Left hindlimb (tissue), 1 donor: ENCODE data around the gene ZSCAN1.
A peak's percentile ranks its signal among the peaks of the same experiment; 100 is the strongest.

Source experiments
- DNase-seq: peaks from one replicate; pipeline ENCODE4 v3.0.0-alpha.2; 2018

The ZSCAN1 gene

DNA sequence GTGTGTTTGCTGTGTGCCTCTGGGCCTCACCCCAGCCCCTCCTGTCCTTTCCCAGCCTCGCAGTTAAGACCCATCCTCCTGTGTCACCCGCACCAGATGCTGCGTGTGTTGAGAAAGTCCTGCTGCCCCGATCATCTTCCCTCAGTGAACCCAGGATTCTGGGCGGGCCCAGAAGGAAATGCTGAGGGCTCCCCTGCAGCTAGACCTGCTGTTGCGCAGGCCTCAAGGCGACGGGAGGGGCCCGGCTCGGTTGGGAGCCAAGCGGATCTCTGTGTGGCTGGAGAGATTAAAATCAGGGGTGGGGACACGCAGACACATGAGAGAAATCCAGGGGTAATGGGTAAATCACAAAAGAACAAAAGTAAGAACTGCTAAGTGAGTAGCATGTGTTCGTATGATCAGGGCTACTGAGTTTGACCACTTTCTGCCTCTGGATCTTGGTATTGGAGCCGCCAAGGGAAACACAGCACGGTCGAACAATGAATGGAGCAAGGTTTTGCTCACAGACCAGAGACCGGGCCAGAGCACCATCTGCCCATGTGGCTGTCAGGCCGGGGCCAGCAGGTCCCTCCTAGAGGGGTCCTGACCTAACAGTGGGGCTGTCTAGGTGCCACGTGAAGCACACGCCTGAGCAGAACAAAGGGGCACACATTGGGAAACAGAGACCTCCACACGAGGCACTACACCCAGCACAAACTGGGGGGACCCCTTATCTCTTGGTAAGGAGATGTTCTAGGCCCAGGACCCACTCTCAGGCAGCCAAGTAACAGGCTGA lies 7.1 kb downstream of the ZSCAN1 start:
- no peak for DNase-seq

GRCh38 chr19:58042495-58043340 lies 8.9 kb downstream of the ZSCAN1 start:
- no peak for DNase-seq

DNA sequence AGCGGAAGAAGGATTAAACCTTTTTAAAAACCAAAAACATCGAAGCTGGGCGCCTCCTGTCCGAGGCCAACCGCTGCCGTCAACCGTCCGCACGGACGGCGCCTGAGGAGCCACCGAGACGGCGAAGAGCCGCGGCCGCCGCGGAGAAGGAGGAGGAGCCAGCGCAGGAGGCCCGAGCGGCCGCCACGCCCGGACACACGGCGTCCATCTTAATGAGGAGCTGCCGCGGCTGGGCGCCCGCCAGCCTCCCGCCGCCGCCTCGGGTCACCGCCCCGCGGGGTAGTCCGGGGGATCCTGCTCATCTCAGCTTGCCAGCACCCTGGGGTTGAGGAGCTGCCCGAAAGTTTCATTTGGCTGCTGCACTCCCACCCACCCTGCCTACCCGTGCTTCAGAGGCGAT lies 10.6 kb downstream of the ZSCAN1 start:
- no peak for DNase-seq

GRCh38 chr19:58044886-58045285 lies 11.1 kb downstream of the ZSCAN1 start:
- no peak for DNase-seq

DNA sequence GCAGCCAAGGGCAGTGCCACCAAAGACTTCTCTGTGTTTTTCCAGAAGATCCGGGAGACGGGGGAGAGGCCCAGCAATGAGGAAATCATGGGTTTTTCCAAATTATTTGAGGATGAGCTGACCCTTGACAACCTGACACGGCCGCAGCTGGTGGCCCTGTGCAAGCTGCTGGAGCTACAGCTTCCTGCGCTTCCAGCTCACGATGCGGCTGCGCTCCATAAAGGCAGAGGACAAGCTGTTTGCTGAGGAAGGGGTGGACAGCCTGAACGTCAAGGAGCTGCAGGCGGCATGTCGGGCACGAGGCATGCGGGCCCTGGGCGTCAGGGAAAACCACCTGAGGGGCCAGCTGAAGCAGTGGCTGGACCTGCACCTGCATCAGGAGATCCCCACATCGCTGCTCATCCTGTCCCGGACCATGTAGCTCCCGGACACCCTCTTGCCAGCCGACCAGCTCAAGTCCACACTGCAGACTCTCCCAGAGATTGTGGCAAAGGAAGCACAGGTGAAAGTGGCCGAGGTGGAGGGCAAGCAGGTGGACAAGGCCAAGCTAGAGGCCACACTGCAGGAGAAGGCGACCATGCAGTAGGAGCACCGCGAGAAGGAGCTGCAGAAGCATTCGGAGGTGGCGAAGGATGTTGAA lies 11.7 kb downstream of the ZSCAN1 start:
- no peak for DNase-seq

DNA sequence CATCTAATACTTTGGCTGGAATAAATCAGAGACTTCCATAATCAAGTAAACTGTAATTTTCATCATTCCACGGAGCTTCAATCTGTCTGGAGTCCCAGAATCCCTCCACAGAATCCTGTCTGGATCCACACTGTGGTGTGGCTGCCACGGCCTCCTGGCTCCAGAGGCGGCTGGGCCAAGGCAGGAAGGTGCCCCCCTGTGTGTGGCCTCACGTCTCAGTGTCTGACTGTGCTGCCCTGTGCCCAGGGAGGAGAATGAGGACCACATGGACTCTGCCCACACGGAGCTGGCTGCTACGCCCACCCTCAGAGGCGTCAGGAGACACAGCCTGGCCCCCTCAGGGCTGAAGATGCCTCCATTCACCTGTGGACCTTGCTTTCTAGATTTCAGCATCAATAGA lies 13.0 kb downstream of the ZSCAN1 start:
- no peak for DNase-seq

- DNase-seq: no peak
Observed at GRCh38 chr19:58047672-58048071, 13.8 kb downstream of the ZSCAN1 start.

- DNase-seq: no peak
Observed at GRCh38 chr19:58052256-58052655, 18.4 kb downstream of the ZSCAN1 start.

DNA sequence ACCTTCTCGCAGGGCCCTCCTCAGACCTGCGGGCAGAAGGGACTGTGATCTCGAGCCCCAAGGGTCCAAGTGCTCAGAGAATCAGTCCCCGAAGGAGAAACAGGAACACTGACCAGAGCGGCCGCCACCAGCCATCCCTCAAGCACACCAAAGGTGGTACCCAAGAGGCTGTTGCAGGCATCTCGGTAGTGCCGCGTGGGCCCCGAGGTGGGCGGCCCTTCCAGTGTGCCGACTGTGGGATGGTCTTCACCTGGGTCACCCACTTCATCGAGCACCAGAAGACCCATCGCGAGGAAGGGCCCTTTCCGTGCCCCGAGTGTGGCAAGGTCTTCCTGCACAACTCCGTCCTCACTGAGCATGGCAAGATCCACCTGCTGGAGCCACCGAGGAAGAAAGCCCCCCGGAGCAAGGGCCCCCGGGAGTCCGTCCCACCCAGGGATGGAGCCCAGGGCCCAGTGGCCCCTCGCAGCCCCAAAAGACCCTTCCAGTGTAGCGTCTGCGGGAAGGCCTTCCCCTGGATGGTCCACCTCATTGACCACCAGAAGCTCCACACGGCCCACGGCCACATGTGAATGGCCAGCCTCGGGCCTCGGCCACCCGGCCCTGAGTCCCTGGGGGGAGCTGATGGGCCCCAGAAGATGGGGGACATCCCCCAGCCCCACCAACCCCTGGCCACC lies 19.8 kb downstream of the ZSCAN1 start:
- no peak for DNase-seq

GRCh38 chr19:58054901-58055874 lies 21.4 kb downstream of the ZSCAN1 start:
- DNase-seq: peak; percentile 80

DNA sequence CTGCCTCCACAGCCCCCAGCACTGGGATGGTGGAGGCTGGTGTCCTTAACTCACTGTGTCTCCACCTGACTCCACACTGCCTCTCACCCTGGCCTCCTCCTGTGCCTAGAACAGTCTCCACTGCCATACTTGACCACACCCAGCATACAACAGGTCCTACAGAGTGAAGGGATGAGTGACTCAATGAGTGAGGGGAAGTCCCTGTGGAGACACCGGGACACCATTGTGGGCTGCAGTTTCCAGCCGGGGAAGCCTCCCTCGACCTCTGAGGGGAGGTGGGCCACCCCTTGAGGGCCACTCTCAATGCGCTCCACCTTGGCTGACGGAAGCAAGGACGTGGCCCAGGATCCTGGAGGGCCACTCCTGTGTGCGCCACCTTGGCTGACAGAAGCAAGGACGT lies 22.4 kb downstream of the ZSCAN1 start:
- no peak for DNase-seq

DNA sequence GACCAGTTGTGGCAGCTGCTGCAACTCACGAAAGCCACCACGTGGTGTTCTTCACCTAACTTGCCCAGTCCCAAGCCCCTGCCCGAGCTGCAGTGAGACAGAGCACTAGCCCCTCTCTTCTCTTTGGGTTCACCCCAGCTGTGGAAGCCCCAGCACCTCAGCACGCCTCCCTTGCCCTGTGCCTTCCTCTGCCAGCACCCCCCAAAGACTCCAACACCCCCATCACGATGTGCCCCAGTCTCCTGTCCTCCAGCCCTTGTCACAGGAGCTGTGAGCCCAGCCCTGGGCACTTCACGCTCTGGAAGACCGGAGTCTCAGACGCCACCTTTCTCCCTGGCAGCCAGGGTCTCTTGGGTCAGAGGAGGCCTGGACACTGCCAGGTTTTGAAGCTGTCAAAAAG lies 23.0 kb downstream of the ZSCAN1 start:
- DNase-seq: no peak

DNA sequence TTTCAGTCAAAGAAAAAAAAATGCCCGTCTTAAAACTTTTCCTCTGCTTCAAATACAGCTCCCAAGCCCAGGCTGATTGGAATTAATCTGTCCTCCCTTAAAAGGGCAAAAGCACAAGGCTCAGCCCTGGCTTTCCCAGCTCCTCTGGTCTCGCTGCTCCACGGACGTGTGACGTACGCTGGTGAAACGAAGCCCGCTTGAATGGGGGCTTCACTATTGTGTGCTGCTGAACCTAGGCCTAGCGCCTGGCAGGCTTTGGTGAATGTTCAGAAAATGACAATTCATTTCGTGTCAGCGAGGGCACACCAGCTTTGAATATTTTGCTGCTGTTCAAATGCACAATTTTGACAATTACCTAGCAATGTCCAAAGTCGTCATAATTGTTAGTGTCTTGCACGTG lies 24.6 kb downstream of the ZSCAN1 start:
- no peak for DNase-seq

DNA sequence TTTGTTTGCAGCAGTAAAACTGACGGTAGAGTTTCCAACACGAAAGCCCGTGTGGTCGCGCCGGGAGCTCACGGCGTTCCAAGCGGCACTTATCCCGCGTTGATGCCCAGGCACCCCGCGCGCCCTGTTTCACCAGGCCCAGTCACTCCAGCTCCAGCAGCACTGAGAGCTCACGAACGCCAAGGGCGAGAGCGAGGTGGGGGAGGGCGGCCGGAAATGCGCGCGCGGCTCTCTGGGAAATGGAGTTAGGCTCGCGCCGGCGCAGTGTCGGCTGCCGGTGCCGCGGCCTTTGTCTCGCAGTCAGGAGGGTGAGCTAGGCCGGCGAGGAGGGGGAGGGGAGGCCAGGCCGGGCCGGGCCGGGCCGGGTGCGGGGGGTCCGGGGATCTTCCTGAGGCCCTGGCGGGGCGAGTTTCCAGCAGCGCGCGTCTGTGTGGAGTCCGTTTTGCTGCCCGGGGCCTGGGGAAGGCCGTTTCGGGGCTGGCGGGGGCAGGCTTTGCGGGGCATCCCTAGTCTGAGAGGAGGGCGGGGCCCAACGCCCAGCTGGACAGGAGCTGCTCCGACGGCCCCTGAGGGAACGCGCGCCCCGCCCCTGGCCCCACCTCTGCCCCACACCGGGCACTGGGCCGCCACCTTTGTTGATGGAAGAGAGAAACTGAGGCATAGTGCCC lies 25.3 kb downstream of the ZSCAN1 start, which contains the start of gene ZNF135:
Gene ZNF135, plus strand, starts transcription at position 280 of the 668 bp plus-strand sequence. CDS start 721 bp downstream, outside the sequence.
- peak; percentile 95 for DNase-seq

GRCh38 chr19:58059671-58060078 lies 25.9 kb downstream of the ZSCAN1 start:
- no peak for DNase-seq

GRCh38 chr19:58060231-58060630 lies 26.4 kb downstream of the ZSCAN1 start:
- no peak for DNase-seq

DNA sequence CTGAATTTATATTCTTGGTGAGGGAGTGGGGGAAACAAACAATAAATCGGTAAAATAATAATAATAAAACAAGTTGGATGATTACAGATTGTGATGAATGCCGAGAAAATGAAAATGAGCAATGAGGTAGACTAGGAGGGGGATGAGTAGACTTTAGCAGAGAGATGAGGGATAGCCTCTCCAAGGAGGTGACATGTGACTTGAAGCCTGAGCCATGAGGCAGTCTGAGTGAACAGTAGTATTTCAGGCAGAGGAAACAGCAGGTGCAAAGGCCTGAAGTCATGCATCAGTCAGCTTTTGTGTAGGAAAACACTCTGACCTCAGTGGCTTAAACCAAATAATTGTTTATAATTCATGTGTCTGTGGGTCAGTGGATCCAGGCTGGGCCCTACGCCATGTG lies 29.9 kb downstream of the ZSCAN1 start:
- DNase-seq: no peak

GRCh38 chr19:58067240-58067912 lies 33.6 kb downstream of the ZSCAN1 start:
- DNase-seq: no peak

- DNase-seq: no peak
Observed at GRCh38 chr19:58079792-58080191, 46.0 kb downstream of the ZSCAN1 start.

DNA sequence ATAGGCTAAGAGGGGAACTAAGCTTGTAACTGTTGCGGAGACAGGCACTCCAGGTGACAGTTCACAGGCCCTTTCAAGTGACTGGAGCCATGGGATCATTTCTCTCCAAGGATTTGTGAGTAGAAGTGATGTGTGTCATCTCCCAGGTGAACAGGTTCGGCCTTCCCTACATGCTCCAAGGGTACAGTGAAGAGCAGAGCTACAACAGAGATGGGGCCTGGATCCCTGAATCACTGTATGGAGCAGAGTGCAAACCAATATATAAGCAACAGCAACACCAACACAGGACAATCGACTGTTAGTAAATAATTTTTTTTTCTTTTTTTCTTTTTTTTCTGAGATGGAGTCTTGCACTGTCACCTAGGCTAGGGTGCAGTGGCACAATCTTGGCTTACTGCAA lies 49.2 kb downstream of the ZSCAN1 start:
- DNase-seq: no peak
